Activated CD8-positive, alpha-beta memory T cell treated with anti-CD3 and anti-CD28 coated beads for 4 hours (primary cell): ENCODE results near the gene ABHD12B.
"Not testable (repeated sequence)": the region's sequence is repeated elsewhere in the genome, so short reads cannot be mapped to it uniquely, and the experiment has no call there.

Experiments
- DNase-seq, 2 donors: peaks; one replicate each; pipeline ENCODE4 v3.0.0-alpha.2; 2020; ENCODE audit warnings: low read depth in 2 of 2

ABHD12B gene

DNA sequence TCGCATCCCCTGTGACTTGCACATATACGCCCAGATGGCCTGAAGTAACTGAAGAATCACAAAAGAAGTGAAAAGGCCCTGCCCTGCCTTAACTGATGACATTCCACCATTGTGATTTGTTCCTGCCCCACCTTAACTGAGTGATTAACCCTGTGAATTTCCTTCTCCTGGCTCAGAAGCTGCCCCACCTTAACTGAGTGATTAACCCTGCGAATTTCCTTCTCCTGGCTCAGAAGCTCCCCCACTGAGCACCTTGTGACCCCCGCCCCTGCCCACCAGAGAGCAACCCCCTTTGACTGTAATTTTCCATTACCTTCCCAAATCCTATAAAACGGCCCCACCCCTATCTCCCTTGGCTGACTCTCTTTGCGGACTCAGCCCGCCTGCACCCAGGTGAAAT is 24.6 kb downstream of the ABHD12B start:
- DNase-seq, result not testable (repeated sequence)

DNA sequence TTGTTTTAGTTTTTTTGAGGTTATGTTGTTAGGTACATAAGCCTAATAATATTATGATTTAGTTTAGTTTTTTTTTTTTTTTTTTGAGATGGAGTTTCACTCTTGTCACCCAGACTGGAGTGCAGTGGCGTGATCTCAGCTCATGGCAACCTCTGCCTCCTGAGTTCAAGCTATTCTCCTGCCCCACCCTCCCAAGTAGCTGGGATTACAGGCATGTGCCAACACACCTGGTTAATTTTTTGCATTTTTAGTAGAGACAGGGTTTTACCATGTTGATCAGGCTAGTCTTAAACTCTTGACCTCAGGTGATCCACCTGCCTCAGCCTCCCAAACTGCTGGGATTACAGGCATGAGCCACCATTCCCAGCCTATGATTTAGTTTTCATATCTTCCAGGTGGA is 25.2 kb downstream of the ABHD12B start:
- not testable (repeated sequence) for DNase-seq

DNA sequence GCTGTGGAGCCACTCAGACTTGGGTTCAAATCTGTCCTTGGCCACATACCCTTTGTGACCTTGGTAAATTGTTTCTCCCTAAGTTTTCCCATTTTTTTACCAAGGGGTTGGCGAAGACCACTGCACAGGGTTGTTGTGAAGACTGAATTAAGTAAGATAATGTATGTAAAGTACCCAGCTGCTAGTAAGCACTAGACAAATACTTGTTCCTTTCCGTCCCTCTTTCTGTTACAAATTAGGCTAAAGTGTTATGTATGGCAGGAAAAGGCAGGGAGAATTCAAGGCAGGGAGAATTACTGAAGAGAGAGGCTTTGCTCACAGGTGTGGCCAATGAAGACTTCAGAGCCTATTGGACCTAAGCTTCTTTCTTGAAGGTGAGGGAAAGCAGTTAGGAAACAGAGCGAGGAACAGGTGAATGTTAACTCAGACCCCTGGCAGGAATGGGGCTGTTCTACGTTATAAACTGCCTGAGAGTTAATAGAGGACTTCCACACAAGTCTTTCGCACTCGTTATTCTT is 25.9 kb downstream of the ABHD12B start:
- DNase-seq, result no peak

DNA sequence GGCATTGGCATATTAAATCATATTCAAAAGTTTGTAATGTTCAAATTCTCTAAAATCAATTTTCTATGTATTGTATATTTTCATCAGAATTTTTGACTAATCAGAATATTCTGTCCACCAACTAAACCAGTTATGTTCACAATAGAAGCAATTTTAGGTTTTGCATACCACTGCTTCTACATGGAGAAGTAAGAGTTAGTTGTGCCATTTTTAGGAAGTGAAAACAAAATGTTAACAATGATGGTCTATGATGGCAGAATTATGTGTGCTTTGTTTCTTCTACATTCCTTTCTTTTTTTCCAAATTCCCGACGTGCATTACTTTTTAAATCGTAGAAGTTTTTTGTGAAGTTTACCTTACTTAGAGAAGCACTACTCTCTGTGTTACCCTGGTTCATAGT is 29.5 kb downstream of the ABHD12B start:
- DNase-seq, result no peak

DNA sequence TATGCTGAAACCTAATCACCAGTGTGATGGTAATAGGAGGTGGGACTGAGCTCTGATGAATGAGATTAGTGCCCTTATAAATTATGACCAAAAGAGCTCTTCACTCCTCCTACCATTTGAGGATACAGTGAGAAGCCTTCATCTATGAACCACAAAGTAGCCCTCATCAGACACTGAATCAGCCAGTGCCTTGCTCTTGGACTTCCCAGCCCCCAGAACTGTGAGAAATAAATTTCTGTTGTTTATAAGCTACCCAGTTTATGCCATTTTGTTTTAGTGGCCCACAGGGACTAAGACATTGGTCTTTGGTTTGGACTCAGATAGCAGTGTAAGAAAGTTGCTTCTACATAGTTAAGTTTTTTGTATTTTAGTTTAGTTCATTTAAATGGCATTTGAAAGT is 32.9 kb downstream of the ABHD12B start:
- no peak for DNase-seq

DNA sequence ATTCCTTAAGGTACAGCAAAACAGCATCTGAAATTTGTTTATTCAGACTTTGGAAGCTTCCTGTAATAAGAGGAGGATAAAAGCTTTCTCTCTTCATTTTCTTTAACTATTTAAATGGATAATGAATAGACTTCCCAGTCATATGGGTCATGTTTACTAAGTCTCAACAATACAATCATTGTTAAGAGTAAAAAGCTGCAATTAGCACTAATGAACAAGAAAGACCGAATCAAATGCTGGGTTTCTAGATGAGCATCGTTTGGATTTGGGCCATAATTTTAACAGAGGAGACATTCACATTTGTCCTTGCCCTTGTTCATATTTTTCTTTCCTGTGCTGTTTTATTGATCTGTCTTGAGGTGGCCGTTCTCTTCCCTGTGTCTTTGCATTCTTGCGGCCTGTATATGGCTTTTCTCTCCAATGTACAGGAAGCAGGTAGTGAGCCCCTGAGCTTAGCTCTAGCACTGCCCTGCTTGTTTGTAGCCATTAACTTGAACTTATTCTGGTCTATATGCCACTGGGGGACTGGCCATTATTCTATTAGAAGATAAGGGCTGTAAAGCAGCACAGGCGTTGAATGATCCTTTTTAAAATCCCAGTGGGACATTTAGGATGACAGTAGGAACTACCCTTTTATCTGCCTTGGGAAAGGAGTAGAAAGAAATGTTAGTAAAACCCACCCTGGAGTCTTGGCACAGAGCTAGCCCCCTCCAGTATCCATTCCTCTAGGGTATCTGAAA is 34.6 kb downstream of the ABHD12B start:
- no peak for DNase-seq

DNA sequence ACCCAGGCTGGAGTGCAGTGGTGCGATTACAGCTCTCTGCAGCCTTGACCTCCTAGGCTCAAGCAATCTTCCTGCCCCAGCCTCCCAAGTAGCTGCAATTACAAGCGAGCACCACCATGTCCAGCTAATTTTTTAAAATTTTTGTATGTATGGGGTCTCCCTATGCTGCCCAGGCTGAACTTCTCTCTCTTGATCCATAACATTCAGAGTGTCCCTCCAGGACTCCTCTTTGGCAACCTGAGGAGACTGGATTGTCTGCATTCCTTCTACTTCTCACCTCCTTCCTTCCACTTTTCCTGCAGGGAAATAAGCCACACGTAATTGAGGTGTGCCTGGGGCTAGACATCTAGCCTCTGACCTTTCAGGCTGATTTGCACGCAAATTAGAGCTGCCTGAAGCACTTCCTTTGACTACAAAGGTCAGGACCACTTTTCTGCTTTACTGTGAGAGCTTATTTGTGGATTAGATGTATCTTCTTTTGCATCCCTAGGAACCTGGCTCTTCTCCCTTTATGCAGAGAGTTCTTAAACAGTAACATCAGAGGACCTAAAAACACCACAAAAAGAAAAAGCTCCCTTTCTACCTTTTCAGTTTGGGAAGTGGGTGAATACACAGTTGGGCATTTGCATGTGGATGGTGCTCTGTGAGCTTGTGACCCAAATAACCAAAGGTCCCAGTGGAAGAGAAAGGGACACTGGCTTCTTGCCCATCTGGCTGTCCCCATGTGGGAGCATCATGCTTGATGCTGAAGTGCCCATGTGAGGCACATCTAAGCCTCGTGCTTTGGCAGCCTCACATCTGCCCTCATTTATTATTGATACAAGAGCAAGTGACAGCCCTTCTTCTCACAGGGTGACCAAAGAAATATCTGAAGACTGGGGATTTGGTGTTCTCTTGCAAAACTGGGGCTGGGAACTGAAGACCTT is 38.9 kb downstream of the ABHD12B start:
- DNase-seq, result no peak

DNA sequence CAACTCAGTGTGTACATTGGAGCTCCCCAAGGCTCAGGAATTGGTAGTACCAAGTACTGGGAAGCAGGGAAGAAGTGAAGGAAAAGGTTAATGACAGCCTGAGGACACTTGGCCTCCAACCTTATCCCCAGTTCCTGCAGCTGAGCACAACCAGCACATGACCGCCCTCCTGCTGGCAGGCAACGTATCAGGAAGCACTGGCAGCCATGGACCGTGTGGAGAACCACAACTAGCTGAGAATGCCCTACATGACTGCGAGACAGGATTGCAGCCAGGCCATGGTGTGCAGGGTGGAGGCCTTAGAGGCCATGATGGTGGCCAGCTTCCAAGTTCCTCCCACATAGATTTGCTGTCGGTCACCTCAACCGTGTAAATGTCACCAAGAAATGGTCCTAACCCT is 45.6 kb downstream of the ABHD12B start:
- no peak for DNase-seq

DNA sequence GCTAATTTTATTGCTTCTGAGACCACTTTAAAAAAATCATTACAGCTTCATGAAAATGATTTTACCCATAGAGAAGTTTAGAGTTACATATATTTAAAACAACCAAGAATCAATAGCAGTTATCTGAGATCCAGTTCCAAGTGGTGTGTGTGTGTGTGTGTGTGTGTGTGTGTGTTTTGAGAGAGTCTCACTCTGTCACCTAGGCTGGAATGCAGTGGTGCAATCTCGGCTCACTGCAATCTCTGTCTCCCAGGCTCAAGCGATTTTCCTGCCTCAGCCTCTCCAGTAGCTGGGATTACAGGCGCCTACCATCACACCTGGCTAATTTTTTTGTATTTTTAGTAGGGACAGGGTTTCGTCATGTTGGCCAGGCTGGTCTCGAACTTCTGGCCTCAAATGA is 47.7 kb downstream of the ABHD12B start:
- DNase-seq, result not testable (repeated sequence)

DNA sequence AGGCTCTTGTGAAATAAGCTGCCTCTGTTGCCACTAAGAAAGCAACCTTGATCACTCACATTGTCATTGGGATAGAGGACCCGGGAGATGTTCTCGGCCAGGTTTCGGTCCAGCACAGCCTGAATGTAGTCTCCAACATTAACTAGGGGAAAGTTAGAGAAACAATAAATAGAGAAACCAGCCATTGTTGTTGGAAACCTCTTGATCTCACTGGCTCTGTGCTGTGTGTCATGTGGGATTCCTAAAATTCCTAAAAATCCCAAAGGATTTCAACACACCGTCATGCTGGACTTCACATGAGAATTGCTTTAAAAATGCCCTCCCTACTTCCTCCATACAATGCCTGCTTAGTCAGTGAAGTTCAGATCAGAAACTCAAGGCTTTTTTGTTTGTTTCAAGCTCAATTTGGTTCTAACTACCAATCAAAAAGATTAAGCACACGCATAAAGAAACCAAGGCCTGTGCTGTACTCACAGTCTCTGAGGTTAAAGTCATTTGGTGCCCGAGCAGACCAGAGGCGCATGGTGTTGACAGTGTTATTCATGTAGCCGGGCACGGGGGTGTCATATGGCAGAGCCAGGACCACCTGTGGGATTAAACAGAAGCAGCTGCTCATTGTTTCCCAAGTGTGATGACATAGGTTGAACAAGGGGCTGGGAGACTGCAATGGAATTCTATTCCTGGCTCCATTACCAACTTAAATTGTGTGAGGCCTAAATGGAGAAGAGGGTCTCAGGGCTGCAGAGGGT is 48.8 kb downstream of the ABHD12B start:
- DNase-seq, result no peak

DNA sequence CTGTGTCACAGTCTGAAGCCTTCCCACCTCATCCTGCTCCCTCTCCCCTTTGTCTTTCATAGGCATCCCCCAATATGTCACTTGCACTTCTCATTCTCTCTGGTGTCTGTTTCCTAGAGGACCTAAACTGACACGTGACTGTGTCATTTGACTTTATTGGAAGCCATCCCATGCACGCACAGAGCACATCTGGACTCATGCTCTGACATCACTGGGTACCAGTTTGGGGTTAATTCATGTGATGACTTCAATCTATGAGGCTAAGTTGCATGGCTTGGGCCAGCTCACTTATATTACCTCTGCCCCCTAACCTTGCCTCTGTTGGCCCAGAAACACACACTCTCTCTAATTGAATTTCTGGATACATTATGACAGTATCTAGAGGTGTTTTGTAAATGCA is 51.0 kb downstream of the ABHD12B start:
- DNase-seq, result no peak

DNA sequence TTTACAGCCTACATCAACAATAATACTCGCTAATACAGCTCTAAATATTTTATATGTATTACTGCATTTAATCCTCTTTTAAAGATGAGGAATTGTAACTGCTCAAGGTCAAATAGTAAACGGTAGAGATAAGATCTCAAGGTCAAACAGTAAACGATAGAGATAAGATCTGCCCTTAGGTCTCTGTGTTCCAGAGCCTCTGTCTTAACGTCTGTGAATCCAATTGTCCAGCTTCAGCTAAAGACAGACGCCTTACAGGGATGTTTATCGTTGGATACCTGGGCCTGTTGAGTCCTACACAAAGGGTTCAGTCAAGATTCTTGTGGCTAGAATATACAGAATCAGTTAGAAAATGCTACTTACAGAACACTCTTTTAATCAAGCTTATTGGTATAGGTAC is 52.4 kb downstream of the ABHD12B start:
- DNase-seq, result no peak

DNA sequence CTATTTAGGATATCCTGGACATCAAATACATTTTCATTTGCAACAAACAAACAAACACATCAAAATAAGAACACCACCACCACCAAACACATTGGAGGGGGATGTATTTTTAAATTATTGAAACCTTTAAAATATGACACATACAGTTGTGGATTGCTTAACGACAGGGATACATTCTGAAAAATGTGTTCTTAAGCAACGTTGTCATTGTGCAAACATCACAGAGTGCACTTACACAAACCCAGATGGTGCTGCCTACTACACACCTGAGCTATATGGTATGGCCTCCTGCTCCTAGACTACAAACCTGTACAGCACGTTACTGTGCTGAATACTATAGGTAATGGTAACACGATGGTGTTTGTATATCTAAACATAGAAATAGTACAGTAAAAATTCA is 53.0 kb downstream of the ABHD12B start:
- no peak for DNase-seq

DNA sequence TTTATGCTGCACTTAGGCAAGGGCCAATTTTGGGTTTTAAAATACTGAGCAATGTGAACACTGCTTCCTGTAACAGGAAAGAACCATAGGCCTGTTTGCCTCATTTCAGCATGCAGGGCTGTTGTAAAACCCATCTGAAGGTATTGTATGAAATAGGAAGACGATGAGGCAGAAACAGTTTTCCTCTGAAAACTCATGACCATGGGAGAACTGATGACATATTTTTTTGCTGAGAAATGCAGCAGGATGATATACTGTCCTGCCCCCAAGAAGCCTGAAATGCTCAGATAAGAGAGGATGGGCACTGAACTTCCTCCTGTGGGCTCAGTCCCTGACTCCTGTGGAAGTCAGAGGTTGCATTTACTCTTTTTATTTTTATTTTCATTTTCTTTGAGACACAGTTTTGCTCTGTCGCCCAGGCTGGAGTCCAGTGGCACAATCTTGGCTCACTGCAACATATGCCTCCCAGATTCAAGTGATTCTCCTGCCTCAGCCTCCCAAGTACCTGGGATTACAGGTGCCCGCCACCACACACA is 55.1 kb downstream of the ABHD12B start:
- no peak for DNase-seq

DNA sequence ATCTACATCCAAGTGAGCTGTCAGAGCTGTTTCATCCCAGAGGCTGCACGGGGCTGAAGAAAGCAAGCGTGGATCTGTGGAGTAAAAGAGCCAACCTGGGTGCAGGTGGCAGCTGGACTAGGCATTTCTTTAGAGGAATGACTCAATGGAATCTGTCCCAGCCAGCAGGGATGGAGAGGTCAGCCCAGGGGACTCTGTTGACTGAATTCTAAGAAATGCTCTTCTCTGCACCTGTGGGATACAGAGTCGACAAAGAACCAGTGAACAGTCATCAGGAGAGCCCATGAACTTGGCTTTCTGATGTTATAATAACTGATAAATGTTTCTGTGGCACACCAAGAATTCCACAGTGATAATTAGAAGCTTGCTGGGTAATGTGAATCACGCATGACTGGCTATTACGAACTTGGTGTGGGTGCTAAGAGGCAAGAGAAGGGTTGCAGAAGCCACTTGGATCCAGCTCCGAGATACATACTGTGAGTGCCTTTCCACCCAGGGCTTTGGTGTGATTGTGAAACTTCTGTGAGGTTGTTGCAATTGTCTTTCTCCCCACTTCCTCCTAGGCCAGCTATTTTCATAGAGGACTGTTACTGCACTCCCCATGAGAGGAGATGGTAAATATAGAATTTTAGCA is 56.3 kb downstream of the ABHD12B start:
- no peak for DNase-seq

DNA sequence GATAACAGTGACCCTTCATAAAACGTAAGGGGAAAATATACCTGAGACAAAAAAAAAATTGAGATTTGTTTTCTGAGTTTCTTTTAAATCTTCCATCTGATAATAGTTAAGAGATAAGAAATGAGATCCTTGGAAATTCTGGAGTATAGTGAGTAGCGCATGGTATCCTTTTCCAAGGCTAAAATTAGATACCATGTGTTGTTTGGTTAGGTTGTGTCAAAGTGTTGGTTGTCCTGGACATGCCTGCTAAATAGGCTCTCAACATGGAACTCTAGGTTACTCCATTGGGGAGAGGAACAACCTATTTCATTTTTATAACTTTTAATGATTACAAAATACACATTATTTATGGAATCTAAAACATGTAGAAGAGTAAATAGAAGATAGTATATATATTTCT is 57.7 kb downstream of the ABHD12B start:
- no peak for DNase-seq

DNA sequence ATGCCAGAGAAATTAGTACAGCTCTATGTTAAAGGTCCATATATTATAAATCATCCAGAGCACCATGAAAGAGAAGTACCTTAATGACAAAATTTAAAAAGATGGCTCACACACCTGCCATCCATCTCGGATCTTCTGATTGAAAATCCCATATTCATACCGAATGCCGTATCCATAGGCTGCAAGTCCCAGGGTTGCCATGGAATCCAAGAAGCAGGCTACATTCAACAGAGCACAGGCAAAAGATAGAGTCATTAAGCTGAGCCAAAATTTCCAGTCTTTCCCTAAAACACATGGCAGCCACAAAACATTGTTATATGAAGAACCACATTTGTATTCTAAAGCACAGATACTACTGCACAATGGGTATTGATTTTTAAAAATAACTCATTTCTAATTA is 59.7 kb downstream of the ABHD12B start:
- DNase-seq, result no peak

DNA sequence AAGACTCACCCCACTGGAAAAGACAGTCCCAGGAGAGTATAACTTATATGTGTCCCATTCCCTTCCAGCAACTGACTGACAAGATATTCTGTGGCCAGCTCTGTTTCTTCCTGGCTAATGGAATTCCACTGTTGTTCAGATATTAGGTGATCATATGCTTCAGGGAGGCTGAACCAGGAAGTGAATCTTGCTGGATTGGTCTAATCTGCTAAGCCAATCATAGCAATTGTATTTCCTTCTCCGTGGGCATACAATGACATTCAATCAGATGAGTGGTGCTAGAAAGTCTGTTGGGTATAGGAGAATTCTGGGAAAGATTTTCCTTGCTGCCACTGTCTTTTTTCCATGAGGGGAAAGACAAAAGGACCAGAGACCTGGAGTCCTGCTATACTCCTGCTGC is 60.3 kb downstream of the ABHD12B start:
- no peak for DNase-seq

DNA sequence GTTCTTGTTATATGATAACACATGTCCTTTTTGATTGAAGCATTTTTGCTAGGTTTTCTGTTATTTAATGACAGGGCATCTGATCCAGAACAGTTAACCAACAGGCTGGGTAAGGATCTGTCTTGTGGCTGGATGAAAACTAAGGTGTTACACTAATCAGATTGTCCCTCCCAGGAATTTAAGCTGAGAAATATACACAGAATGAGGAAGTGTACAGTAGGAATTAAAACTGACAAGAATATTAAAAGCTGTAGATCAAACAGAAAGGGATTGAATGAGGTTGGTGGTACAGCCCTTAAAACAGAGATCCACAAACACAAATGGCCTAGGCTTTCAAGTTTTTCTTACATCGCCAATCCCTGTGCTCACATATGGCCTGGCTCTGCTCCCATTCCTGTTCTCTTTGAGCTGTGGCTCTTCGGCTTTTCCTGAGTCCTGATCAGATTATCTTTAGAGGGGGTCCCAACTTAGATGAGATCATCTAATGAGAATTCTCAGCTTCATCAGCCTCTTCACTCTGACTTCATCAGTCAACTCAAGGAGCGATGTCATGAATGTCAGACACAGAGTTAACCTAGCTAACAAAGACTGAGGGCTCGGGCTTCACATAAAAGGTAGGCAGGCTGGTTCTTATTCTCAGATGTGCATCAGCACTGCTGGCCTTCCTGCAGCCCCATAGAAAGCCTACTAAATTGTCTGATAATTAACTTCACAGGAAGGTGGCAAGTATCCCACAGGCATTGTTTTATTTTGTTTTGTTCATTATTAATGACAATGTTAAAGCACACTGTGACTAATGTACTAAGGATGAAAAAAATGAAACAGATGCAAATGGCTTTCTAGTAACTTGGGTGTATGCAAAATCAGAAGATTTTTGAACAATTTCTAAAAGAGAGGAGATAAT is 61.0 kb downstream of the ABHD12B start:
- no peak for DNase-seq
